ENCODE results near the gene RAG2.
"Not testable (repeated sequence)": the region's sequence is repeated elsewhere in the genome, so short reads cannot be mapped to it uniquely, and the experiment has no call there.

The RAG2 gene

GRCh38 chr11:36600180-36600579 lies 2.1 kb upstream of the RAG2 start:
- DNase-seq (ENCODE audit: low read depth) = no peak

GRCh38 chr11:36596880-36597279 lies 1.2 kb downstream of the RAG2 start:
- no peak for DNase-seq (ENCODE audit: low read depth)

- DNase-seq (ENCODE audit: low read depth) = peak; percentile 11
Measured at GRCh38 chr11:36594316-36594989, 3.6 kb downstream of the RAG2 start, which contains the start of gene IFTAP. Gene IFTAP (plus strand): TSS chr11:36594502. CDS start chr11:36610104, 15,602 bp downstream.

GRCh38 chr11:36591433-36591832 lies 6.6 kb downstream of the RAG2 start:
- DNase-seq (ENCODE audit: low read depth) = no peak

GRCh38 chr11:36590513-36590912 lies 7.5 kb downstream of the RAG2 start:
- no peak for DNase-seq (ENCODE audit: low read depth)

GRCh38 chr11:36588099-36588498 lies 9.9 kb downstream of the RAG2 start:
- no peak for DNase-seq (ENCODE audit: low read depth)

GRCh38 chr11:36586543-36586942 lies 11.5 kb downstream of the RAG2 start:
- DNase-seq (ENCODE audit: low read depth) = no peak

GRCh38 chr11:36583667-36584066 lies 14.4 kb downstream of the RAG2 start:
- DNase-seq (ENCODE audit: low read depth) = no peak

- no peak for DNase-seq (ENCODE audit: low read depth)
Measured at GRCh38 chr11:36581536-36581935, 16.5 kb downstream of the RAG2 start.

- no peak for DNase-seq (ENCODE audit: low read depth)
Measured at GRCh38 chr11:36578458-36578857, 19.6 kb downstream of the RAG2 start.

- DNase-seq (ENCODE audit: low read depth) = no peak
Measured at GRCh38 chr11:36577859-36578258, 20.2 kb downstream of the RAG2 start.

GRCh38 chr11:36577373-36577772 lies 20.7 kb downstream of the RAG2 start:
- no peak for DNase-seq (ENCODE audit: low read depth)

- DNase-seq (ENCODE audit: low read depth) = no peak
Measured at GRCh38 chr11:36574486-36574885, 23.6 kb downstream of the RAG2 start.

GRCh38 chr11:36569095-36569494 lies 28.9 kb downstream of the RAG2 start:
- no peak for DNase-seq (ENCODE audit: low read depth)

GRCh38 chr11:36567694-36568093 lies 30.3 kb downstream of the RAG2 start, which contains the start of gene RAG1:
Gene RAG1 (plus strand): TSS chr11:36568007. CDS start chr11:36573305, 5,298 bp downstream.
- no peak for DNase-seq (ENCODE audit: low read depth)

GRCh38 chr11:36566407-36567053 lies 31.5 kb downstream of the RAG2 start:
- DNase-seq (ENCODE audit: low read depth) = no peak

GRCh38 chr11:36565031-36565610 lies 32.9 kb downstream of the RAG2 start:
- no peak for DNase-seq (ENCODE audit: low read depth)

GRCh38 chr11:36564376-36565030 lies 33.5 kb downstream of the RAG2 start:
- no peak for DNase-seq (ENCODE audit: low read depth)

GRCh38 chr11:36558571-36559413 lies 39.2 kb downstream of the RAG2 start:
- DNase-seq (ENCODE audit: low read depth) = no peak

- DNase-seq (ENCODE audit: low read depth) = no peak
Measured at GRCh38 chr11:36557991-36558390, 40.0 kb downstream of the RAG2 start.

GRCh38 chr11:36557390-36557789 lies 40.6 kb downstream of the RAG2 start:
- not testable (repeated sequence) for DNase-seq (ENCODE audit: low read depth)
